MM.1S (cell line): ENCODE results near the gene AGGF1.

Source experiments
- DNase-seq: peaks from one replicate; pipeline ENCODE4 v3.0.0-alpha.2; 2015
- H2AFZ ChIP-seq: fragments of 300-600 bp; sonication (generic); 2 replicates; pipeline ENCODE4 v1.6.0; 2016; ENCODE audit warnings: antibody characterized with exemption, low read length
- H3F3A ChIP-seq: fragments of 300-600 bp; sonication (generic); 2 replicates; pipeline ENCODE4 v1.6.1; 2016; ENCODE audit warnings: mild to moderate bottlenecking, antibody characterized with exemption, low read length, moderate library complexity, mixed read lengths; ENCODE audit not compliant: insufficient read depth
- H3K27ac ChIP-seq: fragments of 300-600 bp; sonication (generic); 2 replicates; pipeline ENCODE4 v1.5.1; 2016; ENCODE audit warnings: mild to moderate bottlenecking, low read length
- H3K27me3 ChIP-seq: fragments of 300-600 bp; sonication (generic); replicated peaks from 2 replicates; pipeline ENCODE4 v1.6.0; 2016; ENCODE audit warnings: low read length; ENCODE audit not compliant: insufficient read depth
- H3K36me3 ChIP-seq: fragments of 300-600 bp; sonication (generic); replicated peaks from 2 replicates; pipeline ENCODE4 v1.6.1; 2016; ENCODE audit warnings: mild to moderate bottlenecking, low read length, mixed read lengths; ENCODE audit not compliant: insufficient read depth
- H3K4me1 ChIP-seq: fragments of 300-600 bp; sonication (generic); 2 replicates; pipeline ENCODE4 v1.6.1; 2016; ENCODE audit warnings: low read length, mixed read lengths
- H3K4me2 ChIP-seq: fragments of 300-600 bp; sonication (generic); 2 replicates; pipeline ENCODE4 v1.6.0; 2016; ENCODE audit warnings: low read depth, low read length
- H3K4me3 ChIP-seq: fragments of 300-600 bp; sonication (generic); 2 replicates; pipeline ENCODE4 v1.5.1; 2016; ENCODE audit warnings: low read length, mixed read lengths
- H3K79me2 ChIP-seq: fragments of 300-600 bp; sonication (generic); 2 replicates; pipeline ENCODE4 v1.6.1; 2016; ENCODE audit warnings: mixed run types, low read length, mixed read lengths
- H3K9ac ChIP-seq: fragments of 300-600 bp; sonication (generic); 2 replicates; pipeline ENCODE4 v1.6.1; 2016; ENCODE audit warnings: low read length, mixed read lengths
- H3K9me2 ChIP-seq: fragments of 300-600 bp; sonication (generic); replicated peaks from 2 replicates; pipeline ENCODE4 v1.6.1; 2016; ENCODE audit warnings: mild to moderate bottlenecking, low read length, mixed read lengths; ENCODE audit not compliant: insufficient read depth
- H3K9me3 ChIP-seq: fragments of 300-600 bp; sonication (generic); replicated peaks from 2 replicates; pipeline ENCODE4 v1.6.1; 2016; ENCODE audit warnings: mild to moderate bottlenecking, low read length, mixed read lengths; ENCODE audit not compliant: insufficient read depth
- H4K20me1 ChIP-seq: fragments of 300-600 bp; sonication (generic); 2 replicates; pipeline ENCODE4 v1.6.1; 2016; ENCODE audit warnings: mild to moderate bottlenecking, low read length, moderate library complexity, mixed read lengths; ENCODE audit not compliant: insufficient read depth
- CTCF ChIP-seq: fragments of 300-600 bp; sonication (generic); IDR thresholded peaks from 2 replicates; pipeline ENCODE4 v1.5.1; 2016; ENCODE audit warnings: antibody characterized with exemption, low read length, mixed read lengths
- EZH2 ChIP-seq: fragments of 300-600 bp; sonication (generic); optimal IDR thresholded peaks from 2 replicates; pipeline ENCODE3; 2017; ENCODE audit warnings: low read depth, mild to moderate bottlenecking, antibody characterized with exemption, low read length, mixed read lengths
- EZH2phosphoT487 ChIP-seq: fragments of 300-600 bp; sonication (generic); IDR thresholded peaks from 2 replicates; pipeline ENCODE4 v1.6.1; 2018; ENCODE audit warnings: antibody characterized with exemption, low read length

Gene AGGF1, protein sequence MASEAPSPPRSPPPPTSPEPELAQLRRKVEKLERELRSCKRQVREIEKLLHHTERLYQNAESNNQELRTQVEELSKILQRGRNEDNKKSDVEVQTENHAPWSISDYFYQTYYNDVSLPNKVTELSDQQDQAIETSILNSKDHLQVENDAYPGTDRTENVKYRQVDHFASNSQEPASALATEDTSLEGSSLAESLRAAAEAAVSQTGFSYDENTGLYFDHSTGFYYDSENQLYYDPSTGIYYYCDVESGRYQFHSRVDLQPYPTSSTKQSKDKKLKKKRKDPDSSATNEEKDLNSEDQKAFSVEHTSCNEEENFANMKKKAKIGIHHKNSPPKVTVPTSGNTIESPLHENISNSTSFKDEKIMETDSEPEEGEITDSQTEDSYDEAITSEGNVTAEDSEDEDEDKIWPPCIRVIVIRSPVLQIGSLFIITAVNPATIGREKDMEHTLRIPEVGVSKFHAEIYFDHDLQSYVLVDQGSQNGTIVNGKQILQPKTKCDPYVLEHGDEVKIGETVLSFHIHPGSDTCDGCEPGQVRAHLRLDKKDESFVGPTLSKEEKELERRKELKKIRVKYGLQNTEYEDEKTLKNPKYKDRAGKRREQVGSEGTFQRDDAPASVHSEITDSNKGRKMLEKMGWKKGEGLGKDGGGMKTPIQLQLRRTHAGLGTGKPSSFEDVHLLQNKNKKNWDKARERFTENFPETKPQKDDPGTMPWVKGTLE

DNA sequence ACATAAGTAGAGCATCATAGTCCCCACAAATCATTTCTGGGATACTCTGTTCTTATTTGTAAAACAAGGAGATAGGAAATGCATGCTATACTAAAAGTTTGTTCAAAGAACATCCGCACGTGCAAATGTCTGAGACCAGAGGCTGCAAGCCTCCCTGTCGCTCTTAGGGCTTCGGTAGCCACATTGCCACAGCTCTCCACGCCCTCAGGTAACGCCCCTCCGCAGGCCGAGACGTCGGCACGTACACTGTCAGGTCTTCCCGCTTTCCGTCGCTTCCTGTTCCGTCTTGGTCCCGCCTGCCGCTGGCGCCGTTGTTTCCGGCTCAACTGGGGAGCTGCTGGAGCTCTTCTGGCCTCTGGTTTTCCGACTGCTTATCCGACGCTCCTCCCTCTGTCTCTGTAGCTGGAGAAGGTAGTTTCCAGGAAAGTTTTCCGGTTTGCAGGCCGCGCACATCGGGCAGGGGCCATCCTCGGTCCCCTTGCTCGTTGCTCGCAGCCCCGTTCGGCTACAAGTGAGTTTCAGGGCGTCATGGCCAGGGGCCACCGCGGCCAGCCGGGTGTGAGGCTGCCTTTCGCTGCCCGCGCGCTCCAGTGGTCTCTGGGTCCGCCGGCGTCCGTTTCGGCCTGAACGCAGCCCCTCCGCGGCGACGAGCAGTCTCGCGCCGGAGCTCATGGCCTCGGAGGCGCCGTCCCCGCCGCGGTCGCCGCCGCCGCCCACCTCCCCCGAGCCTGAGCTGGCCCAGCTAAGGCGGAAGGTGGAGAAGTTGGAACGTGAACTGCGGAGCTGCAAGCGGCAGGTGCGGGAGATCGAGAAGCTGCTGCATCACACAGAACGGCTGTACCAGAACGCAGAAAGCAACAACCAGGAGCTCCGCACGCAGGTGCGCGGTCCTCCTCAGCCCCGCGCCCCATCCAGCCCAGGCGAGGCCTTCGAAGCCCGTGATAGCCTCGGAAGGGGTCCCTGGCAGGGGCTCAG is at the start of gene AGGF1:
Gene AGGF1, plus strand, starts transcription at position 308 of the 975 bp plus-strand sequence. Its CDS starts 363 bp downstream, at position 671.
- peak within 1 kb of the TSS; percentile 79 for H3K9ac ChIP-seq
- H3K4me1 ChIP-seq, result peaks cover 4% of the 10 kb centered on the region
- DNase-seq, result peak; percentile 94
- no peaks in the 10 kb centered on the region for H3K9me3 ChIP-seq
- H3K27me3 ChIP-seq, result no peaks in the 10 kb centered on the region
- peak within 1 kb of the TSS; percentile 79 for H2AFZ ChIP-seq
- H3K4me2 ChIP-seq, result peak within 1 kb of the TSS; percentile 84
- H3K27ac ChIP-seq, result peak within 1 kb of the TSS; percentile 42; the same call in 1 of the 2 replicates
- H3K4me3 ChIP-seq, result peak within 1 kb of the TSS; percentile 85
- H3K36me3 ChIP-seq, result no peaks in the 10 kb centered on the region
- peaks cover 15% of the 10 kb centered on the region for H3K79me2 ChIP-seq
- no peaks in the 10 kb centered on the region for H3K9me2 ChIP-seq
- TF ChIP-seq CTCF, result no peak
- no peak for TF ChIP-seq EZH2phosphoT487
- TF ChIP-seq EZH2, result no peak
- no peaks in the 10 kb centered on the region for H3F3A ChIP-seq
- no peaks in the 10 kb centered on the region for H4K20me1 ChIP-seq

DNA sequence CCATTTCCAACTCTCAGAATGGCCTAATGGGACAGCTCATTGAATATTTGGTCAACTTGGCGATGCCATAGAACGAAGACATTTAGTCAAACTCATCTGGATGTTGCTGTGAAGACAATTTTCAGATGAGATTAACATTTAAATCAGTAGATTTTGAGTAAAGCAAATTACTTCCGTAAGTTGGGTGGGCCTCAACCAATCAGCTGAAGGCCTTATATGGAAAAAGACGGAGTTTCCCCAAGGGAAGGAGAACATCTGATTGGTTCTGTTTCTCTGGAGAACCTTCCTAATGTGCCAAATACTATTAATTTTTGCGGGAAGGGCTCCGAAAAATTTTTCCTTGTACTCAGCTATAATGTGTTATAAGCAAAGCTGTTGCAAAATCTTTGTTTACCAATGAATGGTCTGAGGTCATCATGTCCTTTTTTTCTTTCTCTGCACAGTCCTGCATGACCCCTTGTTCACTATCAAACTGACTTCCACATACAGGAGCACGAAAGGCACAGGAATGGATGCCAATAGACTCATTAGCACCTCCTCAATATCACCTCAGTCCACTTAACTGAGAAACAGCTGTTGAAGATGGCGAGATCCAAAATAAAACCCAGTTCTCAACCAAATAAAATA is 49.6 kb upstream of the AGGF1 start:
- no peak overlapping the region for H3K27ac ChIP-seq
- H2AFZ ChIP-seq, result no peak overlapping the region
- no peaks in the 10 kb centered on the region for H3K9me2 ChIP-seq
- no peak for TF ChIP-seq EZH2phosphoT487
- H3K36me3 ChIP-seq, result no peaks in the 10 kb centered on the region
- no peak for DNase-seq
- H3K9me3 ChIP-seq, result no peaks in the 10 kb centered on the region
- no peak overlapping the region for H3K4me2 ChIP-seq
- no peaks in the 10 kb centered on the region for H3F3A ChIP-seq
- H3K9ac ChIP-seq, result no peak overlapping the region
- no peaks in the 10 kb centered on the region for H4K20me1 ChIP-seq
- no peak overlapping the region for H3K4me3 ChIP-seq
- no peaks in the 10 kb centered on the region for H3K79me2 ChIP-seq
- H3K4me1 ChIP-seq, result no peaks in the 10 kb centered on the region
- H3K27me3 ChIP-seq, result no peaks in the 10 kb centered on the region

GRCh38 chr5:76982450-76982849 is 47.8 kb upstream of the AGGF1 start:
- no peaks in the 10 kb centered on the region for H3K79me2 ChIP-seq
- H2AFZ ChIP-seq, result no peak overlapping the region
- H3K4me2 ChIP-seq, result no peak overlapping the region
- no peaks in the 10 kb centered on the region for H3K27me3 ChIP-seq
- H3K9me3 ChIP-seq, result no peaks in the 10 kb centered on the region
- no peaks in the 10 kb centered on the region for H4K20me1 ChIP-seq
- H3K9ac ChIP-seq, result no peak overlapping the region
- H3K27ac ChIP-seq, result no peak overlapping the region
- H3K4me1 ChIP-seq, result no peaks in the 10 kb centered on the region
- no peak for TF ChIP-seq CTCF
- TF ChIP-seq EZH2phosphoT487, result no peak
- TF ChIP-seq EZH2, result no peak
- no peaks in the 10 kb centered on the region for H3F3A ChIP-seq
- no peaks in the 10 kb centered on the region for H3K9me2 ChIP-seq
- DNase-seq, result no peak
- H3K36me3 ChIP-seq, result no peaks in the 10 kb centered on the region
- no peak overlapping the region for H3K4me3 ChIP-seq
